ENCODE results near the gene B4GAT1. TPM values are rescaled to one million over a fixed set of nuclear protein-coding genes. Genes with fewer than 3 reads are reported as not detected.

B4GAT1 gene
- total and polyA plus RNA-seq, 2 of the 13 experiments (the other 11 are each of a cell fraction or from before 2014, with no cell fraction given) = 40.4 to 109 TPM

DNA sequence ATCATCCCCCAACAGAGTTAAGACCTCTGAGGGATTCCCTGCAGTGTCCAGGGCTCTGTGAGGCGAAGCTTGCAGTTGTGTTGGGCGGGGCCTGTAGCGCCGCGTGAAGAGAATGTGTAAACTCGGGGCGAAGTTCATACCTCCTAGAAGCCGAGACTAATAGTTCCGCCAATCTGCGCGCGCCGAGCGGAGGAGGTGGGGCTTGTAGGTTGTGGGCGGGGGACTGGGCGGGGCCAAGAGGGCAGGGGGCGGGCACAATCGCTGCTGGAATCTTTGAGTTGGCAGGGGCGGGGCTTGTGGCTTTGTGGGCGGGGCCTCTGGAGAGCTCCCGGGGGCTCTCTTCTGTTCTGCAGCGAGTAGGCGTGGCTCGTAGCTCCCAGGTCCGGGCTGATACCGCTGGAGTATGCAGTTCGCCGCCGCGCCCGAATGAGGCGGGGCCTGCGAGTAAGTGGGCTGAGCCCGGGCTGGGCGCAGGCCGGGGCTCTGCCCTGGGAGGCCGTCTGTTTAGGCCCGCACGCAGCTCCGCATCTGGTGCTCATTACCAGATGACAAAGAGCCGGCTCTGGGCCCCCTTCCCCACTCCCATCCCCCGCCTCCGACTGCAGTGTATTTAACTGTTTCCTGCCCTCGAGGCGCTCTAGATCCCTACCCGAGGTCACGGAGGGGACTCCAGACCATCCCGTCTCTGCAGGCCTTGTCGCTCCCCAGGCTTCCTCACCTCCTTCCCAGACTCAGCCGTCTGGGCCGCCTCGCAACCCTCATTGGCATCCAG is 34.7 kb downstream of the B4GAT1 start (continued):
- TF ChIP-seq ZNF383 (CRISPR knock-in tag; IDR thresholded peaks at IDR 0.05; ENCODE audit: borderline replicate concordance) = 0 out of 2 replicates have a peak, but pooled peaks have one; percentile 34
- TF ChIP-seq, protein P1, sequence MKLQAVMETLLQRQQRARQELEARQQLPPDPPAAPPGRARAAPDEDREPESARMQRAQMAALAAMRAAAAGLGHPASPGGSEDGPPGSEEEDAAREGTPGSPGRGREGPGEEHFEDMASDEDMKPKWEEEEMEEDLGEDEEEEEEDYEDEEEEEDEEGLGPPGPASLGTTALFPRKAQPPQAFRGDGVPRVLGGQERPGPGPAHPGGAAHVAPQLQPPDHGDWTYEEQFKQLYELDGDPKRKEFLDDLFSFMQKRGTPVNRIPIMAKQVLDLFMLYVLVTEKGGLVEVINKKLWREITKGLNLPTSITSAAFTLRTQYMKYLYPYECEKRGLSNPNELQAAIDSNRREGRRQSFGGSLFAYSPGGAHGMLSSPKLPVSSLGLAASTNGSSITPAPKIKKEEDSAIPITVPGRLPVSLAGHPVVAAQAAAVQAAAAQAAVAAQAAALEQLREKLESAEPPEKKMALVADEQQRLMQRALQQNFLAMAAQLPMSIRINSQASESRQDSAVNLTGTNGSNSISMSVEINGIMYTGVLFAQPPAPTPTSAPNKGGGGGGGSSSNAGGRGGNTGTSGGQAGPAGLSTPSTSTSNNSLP (IDR thresholded peaks at IDR 0.05; ENCODE audit: low read depth, low read length) = no peak
- TF ChIP-seq ESRRA (CRISPR knock-in tag; IDR thresholded peaks at IDR 0.05; ENCODE audit: low read depth) = no peak; the same call in 1 of the 2 replicates
- TF ChIP-seq, protein P2, sequence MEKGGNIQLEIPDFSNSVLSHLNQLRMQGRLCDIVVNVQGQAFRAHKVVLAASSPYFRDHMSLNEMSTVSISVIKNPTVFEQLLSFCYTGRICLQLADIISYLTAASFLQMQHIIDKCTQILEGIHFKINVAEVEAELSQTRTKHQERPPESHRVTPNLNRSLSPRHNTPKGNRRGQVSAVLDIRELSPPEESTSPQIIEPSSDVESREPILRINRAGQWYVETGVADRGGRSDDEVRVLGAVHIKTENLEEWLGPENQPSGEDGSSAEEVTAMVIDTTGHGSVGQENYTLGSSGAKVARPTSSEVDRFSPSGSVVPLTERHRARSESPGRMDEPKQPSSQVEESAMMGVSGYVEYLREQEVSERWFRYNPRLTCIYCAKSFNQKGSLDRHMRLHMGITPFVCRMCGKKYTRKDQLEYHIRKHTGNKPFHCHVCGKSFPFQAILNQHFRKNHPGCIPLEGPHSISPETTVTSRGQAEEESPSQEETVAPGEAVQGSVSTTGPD (CRISPR knock-in tag; IDR thresholded peaks at IDR 0.05) = 0 out of 2 replicates have a peak, but pooled peaks have one; percentile 41
- TF ChIP-seq ZNF326 (CRISPR knock-in tag; IDR thresholded peaks at IDR 0.05; ENCODE audit: borderline replicate concordance) = no peak
- no peak for TF ChIP-seq TBX2 (CRISPR knock-in tag; IDR thresholded peaks at IDR 0.05; ENCODE audit: borderline replicate concordance)
- TF ChIP-seq ZNF367 (CRISPR knock-in tag; IDR thresholded peaks at IDR 0.05; ENCODE audit: borderline replicate concordance) = no peak
- TF ChIP-seq CHD4 (IDR thresholded peaks at IDR 0.05; ENCODE audit: borderline replicate concordance, low read length) = no peak
- peak; percentile 55 for TF ChIP-seq MED1 (CRISPR knock-in tag; IDR thresholded peaks at IDR 0.05)
- no peak for TF ChIP-seq ZNF713 (CRISPR knock-in tag; IDR thresholded peaks at IDR 0.05)
- TF ChIP-seq ZNF749 (CRISPR knock-in tag; IDR thresholded peaks at IDR 0.05; ENCODE audit: borderline replicate concordance) = 0 out of 2 replicates have a peak, but pooled peaks have one; percentile 4
- TF ChIP-seq ATF1 (CRISPR knock-in tag; IDR thresholded peaks at IDR 0.05) = no peak
- TF ChIP-seq ZBTB2 (CRISPR knock-in tag; IDR thresholded peaks at IDR 0.05; ENCODE audit: low read depth) = no peak
- TF ChIP-seq SP2 (CRISPR knock-in tag; IDR thresholded peaks at IDR 0.05) = 0 out of 2 replicates have a peak, but pooled peaks have one; percentile 25
- 0 out of 2 replicates have a peak, but pooled peaks have one; percentile 28 for TF ChIP-seq ZNF616 (CRISPR knock-in tag; IDR thresholded peaks at IDR 0.05; ENCODE audit: low read depth)
- peak; percentile 63; the same call in 1 of the 2 replicates for TF ChIP-seq ZNF776 (CRISPR knock-in tag; IDR thresholded peaks at IDR 0.05)
- TF ChIP-seq HOXA3 (CRISPR knock-in tag; IDR thresholded peaks at IDR 0.05) = peak; percentile 0; the same call in 1 of the 2 replicates
- no peak for TF ChIP-seq ETV5 (CRISPR knock-in tag; IDR thresholded peaks at IDR 0.05; ENCODE audit: borderline replicate concordance)
- no peak for TF ChIP-seq NFATC3 (CRISPR knock-in tag; IDR thresholded peaks at IDR 0.05)
- no peak for TF ChIP-seq ATF7 (IDR thresholded peaks at IDR 0.05)
- no peak for TF ChIP-seq ATF7 (CRISPR knock-in tag; IDR thresholded peaks at IDR 0.05)
- no peak for TF ChIP-seq SAFB2 (CRISPR knock-in tag; IDR thresholded peaks at IDR 0.05; ENCODE audit: borderline replicate concordance, low read depth)
- peak; percentile 60; the same call in 1 of the 2 replicates for TF ChIP-seq MAZ (IDR thresholded peaks at IDR 0.05; ENCODE audit: borderline replicate concordance, low read depth, low read length)
- no peak for TF ChIP-seq MAZ (CRISPR knock-in tag; IDR thresholded peaks at IDR 0.05; ENCODE audit: low read depth)
- TF ChIP-seq ZNF879 (CRISPR knock-in tag; IDR thresholded peaks at IDR 0.05) = no peak
- TF ChIP-seq ZNF564 (CRISPR knock-in tag; IDR thresholded peaks at IDR 0.05) = no peak
- peak; percentile 84 for TF ChIP-seq ZNF816 (CRISPR knock-in tag; IDR thresholded peaks at IDR 0.05; ENCODE audit: borderline replicate concordance)
